Activated CD8-positive, alpha-beta memory T cell treated with anti-CD3 and anti-CD28 coated beads for 24 hours (primary cell): Measurements from ENCODE around the gene SYDE2.

Experiments
- DNase-seq: peaks from one replicate; pipeline ENCODE4 v3.0.0-alpha.2; 2020

Gene SYDE2

GRCh38 chr1:85121744-85122143, 79.1 kb downstream of the SYDE2 start:
- no peak for DNase-seq

GRCh38 chr1:85118751-85119150, 82.1 kb downstream of the SYDE2 start:
- no peak for DNase-seq

- DNase-seq = no peak
These were observed 84.0 kb downstream of the SYDE2 start for GRCh38 chr1:85116856-85117255.

GRCh38 chr1:85115933-85116332, 84.9 kb downstream of the SYDE2 start:
- DNase-seq = no peak

GRCh38 chr1:85111695-85112094, 89.1 kb downstream of the SYDE2 start:
- no peak for DNase-seq

GRCh38 chr1:85109475-85109874, 91.3 kb downstream of the SYDE2 start:
- DNase-seq = no peak
